ENCODE measurements around the gene COPG1. TPM values are rescaled to one million over a fixed set of nuclear protein-coding genes. Genes with fewer than 3 reads are reported as not detected.

COPG1 gene
- total and polyA plus RNA-seq, 2 experiments from 2014 or later: 169 to 185 TPM

DNA sequence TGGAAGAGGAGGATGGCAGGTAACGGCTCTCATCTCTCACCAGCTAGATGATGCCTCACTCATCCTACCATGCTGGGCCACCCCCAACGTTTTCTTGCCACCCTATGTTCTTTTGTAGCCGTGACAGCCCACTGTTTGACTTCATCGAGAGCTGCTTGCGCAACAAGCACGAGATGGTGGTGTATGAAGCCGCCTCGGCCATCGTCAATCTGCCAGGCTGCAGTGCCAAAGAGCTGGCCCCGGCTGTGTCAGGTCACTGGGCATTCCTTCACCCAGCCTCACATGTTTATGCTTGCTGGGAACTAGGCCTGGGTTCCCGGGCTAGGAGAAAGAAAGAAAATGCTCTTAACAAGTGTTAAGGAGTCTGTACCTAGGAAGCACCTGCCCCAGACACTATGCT, 8.2 kb downstream of the COPG1 start:
- Histone ChIP-seq H3K4me2 (no peak overlapping the region), H3K27ac (no peak overlapping the region), H3K9me2 (replicated peaks; ENCODE audit: insufficient read depth) (no peaks in the 10 kb centered on the region), H3K79me2 (peaks cover 18% of the 10 kb centered on the region), H3K36me3 (replicated peaks; ENCODE audit: insufficient read depth, low read depth) (no peaks in the 10 kb centered on the region), H3K9me3 (ENCODE audit: low read depth) (no peaks in the 10 kb centered on the region), H3K27me3 (no peaks in the 10 kb centered on the region), H4K20me1 (ENCODE audit: insufficient read depth, poor library complexity, severe bottlenecking) (peaks cover 6% of the 10 kb centered on the region), H3K4me3 (no peak overlapping the region), H3K4me1 (ENCODE audit: insufficient read depth) (no peaks in the 10 kb centered on the region), H2AFZ (no peak overlapping the region)
- TF ChIP-seq EZH2phosphoT487 (IDR thresholded peaks at IDR 0.05; ENCODE audit: low read depth, severe bottlenecking, unreplicated experiment) (no peak), EZH2 (IDR thresholded peaks at IDR 0.05; ENCODE audit: borderline replicate concordance) (no peak)
- TF ChIP-seq, protein P1, sequence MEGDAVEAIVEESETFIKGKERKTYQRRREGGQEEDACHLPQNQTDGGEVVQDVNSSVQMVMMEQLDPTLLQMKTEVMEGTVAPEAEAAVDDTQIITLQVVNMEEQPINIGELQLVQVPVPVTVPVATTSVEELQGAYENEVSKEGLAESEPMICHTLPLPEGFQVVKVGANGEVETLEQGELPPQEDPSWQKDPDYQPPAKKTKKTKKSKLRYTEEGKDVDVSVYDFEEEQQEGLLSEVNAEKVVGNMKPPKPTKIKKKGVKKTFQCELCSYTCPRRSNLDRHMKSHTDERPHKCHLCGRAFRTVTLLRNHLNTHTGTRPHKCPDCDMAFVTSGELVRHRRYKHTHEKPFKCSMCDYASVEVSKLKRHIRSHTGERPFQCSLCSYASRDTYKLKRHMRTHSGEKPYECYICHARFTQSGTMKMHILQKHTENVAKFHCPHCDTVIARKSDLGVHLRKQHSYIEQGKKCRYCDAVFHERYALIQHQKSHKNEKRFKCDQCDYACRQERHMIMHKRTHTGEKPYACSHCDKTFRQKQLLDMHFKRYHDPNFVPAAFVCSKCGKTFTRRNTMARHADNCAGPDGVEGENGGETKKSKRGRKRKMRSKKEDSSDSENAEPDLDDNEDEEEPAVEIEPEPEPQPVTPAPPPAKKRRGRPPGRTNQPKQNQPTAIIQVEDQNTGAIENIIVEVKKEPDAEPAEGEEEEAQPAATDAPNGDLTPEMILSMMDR (IDR thresholded peaks at IDR 0.05; ENCODE audit: poor library complexity): no peak
- 95% methylated on average over 11 of the region's 11 CpGs for WGBS (ENCODE audit: low lambda C conversion rate, missing lambda C conversion rate)
- no peak for DNase-seq (ENCODE audit: low spot score)

DNA sequence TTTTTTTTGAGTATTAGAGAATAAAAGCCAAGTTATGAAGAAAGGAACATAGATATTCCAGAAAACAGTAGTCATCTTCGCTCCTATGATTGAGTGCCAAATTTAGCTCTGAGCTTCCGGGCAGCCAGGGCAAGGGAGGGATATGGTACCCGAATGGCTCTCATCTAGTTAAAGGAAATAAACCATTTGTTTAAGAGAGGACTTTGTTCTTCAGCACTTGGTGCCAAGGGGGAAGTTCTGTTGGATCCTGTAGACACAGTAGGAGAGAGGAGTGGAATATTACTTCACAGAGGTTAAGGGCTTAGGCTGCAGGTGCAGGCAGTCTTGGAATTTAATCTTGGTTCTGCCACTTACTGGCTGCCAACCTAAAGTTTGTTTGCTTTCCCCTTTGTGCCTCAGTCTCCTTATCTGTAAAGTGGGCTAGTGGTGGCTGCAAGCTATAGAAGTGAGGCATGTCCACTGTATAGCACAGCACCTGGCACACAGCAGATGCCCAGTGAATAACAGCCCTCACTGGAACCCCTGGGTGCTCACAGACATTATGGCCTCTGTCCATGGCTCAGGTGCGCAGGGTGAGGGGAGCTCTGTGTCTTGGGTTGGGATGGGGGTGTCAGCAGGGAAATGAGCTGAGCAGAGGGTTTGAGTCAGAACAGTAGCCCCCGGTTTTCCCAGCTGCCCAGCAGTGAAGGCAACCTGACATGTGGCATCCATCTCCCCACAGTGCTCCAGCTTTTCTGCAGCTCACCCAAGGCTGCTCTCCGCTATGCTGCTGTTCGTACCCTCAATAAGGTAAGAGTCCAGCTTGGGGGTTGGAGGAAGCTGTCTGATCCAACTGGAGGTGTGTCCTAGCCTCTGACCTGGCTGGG, 10.4 kb downstream of the COPG1 start:
- H3K9me3 ChIP-seq (ENCODE audit: low read depth): no peaks in the 10 kb centered on the region
- H3K4me1 ChIP-seq (ENCODE audit: insufficient read depth): no peaks in the 10 kb centered on the region
- TF ChIP-seq EZH2phosphoT487 (IDR thresholded peaks at IDR 0.05; ENCODE audit: low read depth, severe bottlenecking, unreplicated experiment) (no peak), EZH2 (IDR thresholded peaks at IDR 0.05; ENCODE audit: borderline replicate concordance) (no peak)
- TF ChIP-seq, protein P1 (IDR thresholded peaks at IDR 0.05; ENCODE audit: poor library complexity): no peak
- H3K4me3 ChIP-seq: no peak overlapping the region
- WGBS (ENCODE audit: low lambda C conversion rate, missing lambda C conversion rate): 94% methylated on average over 7 of the region's 7 CpGs
- no peak overlapping the region for H2AFZ ChIP-seq
- no peaks in the 10 kb centered on the region for H3K27me3 ChIP-seq
- H3K79me2 ChIP-seq: peaks cover 7% of the 10 kb centered on the region
- H3K36me3 ChIP-seq (replicated peaks; ENCODE audit: insufficient read depth, low read depth): no peaks in the 10 kb centered on the region
- H3K4me2 ChIP-seq: no peak overlapping the region
- H3K27ac ChIP-seq: no peak overlapping the region
- no peaks in the 10 kb centered on the region for H3K9me2 ChIP-seq (replicated peaks; ENCODE audit: insufficient read depth)
- no peak for DNase-seq (ENCODE audit: low spot score)
- H4K20me1 ChIP-seq (ENCODE audit: insufficient read depth, poor library complexity, severe bottlenecking): no peaks in the 10 kb centered on the region

DNA sequence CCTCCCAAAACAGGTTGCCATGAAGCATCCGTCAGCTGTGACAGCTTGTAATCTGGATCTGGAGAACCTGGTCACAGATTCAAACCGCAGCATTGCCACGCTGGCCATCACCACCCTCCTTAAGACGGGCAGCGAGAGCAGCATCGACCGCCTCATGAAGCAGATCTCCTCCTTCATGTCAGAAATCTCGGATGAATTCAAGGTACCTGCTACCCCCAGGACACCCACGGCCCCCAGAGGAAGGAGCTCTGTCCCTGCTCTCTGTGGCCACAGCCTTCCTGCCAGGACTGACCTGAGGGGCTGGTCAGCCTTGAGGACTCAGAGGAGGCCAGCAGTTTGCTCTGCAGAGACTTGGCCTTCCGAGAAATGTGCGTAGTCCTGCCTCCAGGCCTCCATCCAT, 11.2 kb downstream of the COPG1 start:
- no peaks in the 10 kb centered on the region for H3K27me3 ChIP-seq
- no peak overlapping the region for H2AFZ ChIP-seq
- no peaks in the 10 kb centered on the region for H4K20me1 ChIP-seq (ENCODE audit: insufficient read depth, poor library complexity, severe bottlenecking)
- H3K9me2 ChIP-seq (replicated peaks; ENCODE audit: insufficient read depth): no peaks in the 10 kb centered on the region
- no peaks in the 10 kb centered on the region for H3K4me1 ChIP-seq (ENCODE audit: insufficient read depth)
- H3K4me2 ChIP-seq: no peak overlapping the region
- peaks cover 7% of the 10 kb centered on the region for H3K79me2 ChIP-seq
- no peak for DNase-seq (ENCODE audit: low spot score)
- TF ChIP-seq, protein P1 (IDR thresholded peaks at IDR 0.05; ENCODE audit: poor library complexity): no peak
- no peak for TF ChIP-seq EZH2 (IDR thresholded peaks at IDR 0.05; ENCODE audit: borderline replicate concordance)
- no peak for TF ChIP-seq EZH2phosphoT487 (IDR thresholded peaks at IDR 0.05; ENCODE audit: low read depth, severe bottlenecking, unreplicated experiment)
- no peaks in the 10 kb centered on the region for H3K36me3 ChIP-seq (replicated peaks; ENCODE audit: insufficient read depth, low read depth)
- H3K4me3 ChIP-seq: no peak overlapping the region
- WGBS (ENCODE audit: low lambda C conversion rate, missing lambda C conversion rate): 98% methylated on average over 11 of the region's 11 CpGs
- no peaks in the 10 kb centered on the region for H3K9me3 ChIP-seq (ENCODE audit: low read depth)
- no peak overlapping the region for H3K27ac ChIP-seq

Measured in hepatocyte (in vitro differentiated cells).